Measurements from ENCODE around the gene FXYD5.
A peak's percentile ranks its signal among the peaks of the same experiment; 100 is the strongest.
"Not testable (repeated sequence)": the region's sequence is repeated elsewhere in the genome, so short reads cannot be mapped to it uniquely, and the experiment has no call there.

The FXYD5 gene

DNA sequence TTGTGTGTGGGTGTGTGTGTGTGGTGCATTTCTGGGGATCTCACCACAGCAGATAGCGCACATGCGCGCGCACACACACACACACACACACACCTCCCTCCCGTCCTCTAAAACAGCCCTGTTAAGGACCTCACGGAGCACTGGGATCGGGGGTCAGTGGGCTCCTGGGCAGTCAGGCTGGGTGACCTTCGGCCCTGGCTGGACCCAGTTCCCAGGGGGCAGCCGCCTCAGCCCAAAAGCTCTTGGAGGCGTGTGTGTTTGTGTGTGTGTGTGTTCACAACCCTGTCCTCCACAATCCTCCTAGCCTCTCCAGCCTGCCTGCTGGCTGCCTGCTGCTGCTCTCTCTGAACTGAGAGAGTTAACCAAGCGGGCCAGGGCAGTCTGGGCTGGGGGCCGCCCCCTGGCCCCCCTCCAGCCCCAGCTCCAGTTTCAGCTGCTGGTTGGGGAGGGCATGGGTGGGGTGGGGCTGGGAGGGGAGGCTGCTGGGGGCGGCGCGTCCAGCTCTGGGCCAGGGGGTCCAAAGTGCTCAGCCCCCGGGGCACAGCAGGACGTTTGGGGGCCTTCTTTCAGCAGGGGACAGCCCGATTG lies 16.1 kb upstream of the FXYD5 start, which contains the start of gene FXYD1:
Gene FXYD1 (plus strand): TSS at position 520 of the 588 bp plus-strand sequence. CDS start 1,256 bp downstream, outside the sequence.
- DNase-seq = no peak

DNA sequence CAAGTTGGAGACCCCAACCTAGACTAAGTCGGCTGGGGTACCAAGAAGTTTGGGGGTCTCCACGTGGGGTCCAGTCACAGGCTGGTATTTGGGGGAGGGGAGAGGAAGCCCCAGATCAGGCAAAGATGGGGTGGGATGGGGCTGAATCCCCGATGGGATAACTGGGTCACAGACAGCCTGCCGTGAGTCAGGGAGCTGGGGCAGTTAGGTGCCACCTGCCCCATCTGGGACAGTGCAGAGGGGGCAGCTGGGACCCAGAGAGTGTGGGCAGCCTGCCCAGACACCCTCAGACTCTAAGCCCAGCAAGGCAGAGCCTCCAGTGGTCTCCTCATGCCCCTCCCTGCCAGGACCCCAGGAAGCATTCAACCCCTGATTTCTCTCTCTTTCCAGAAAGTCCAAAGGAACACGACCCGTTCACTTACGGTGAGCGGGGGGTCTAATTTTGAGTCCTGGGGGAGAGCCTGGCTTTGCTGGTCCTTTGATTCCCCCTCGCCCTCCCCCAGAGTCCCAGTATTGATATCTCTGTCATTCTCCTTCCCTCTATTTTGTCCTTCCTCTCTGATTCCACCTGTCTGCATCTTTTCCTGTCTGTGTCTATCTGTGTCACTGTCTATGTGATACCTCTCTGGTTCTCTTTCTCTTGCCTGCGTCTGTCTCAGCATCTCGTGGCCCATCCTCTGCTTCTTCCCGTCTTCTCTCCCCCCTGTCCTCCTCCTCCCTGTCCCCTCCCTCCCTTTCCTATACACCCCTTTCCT lies 14.2 kb upstream of the FXYD5 start:
- DNase-seq = no peak

DNA sequence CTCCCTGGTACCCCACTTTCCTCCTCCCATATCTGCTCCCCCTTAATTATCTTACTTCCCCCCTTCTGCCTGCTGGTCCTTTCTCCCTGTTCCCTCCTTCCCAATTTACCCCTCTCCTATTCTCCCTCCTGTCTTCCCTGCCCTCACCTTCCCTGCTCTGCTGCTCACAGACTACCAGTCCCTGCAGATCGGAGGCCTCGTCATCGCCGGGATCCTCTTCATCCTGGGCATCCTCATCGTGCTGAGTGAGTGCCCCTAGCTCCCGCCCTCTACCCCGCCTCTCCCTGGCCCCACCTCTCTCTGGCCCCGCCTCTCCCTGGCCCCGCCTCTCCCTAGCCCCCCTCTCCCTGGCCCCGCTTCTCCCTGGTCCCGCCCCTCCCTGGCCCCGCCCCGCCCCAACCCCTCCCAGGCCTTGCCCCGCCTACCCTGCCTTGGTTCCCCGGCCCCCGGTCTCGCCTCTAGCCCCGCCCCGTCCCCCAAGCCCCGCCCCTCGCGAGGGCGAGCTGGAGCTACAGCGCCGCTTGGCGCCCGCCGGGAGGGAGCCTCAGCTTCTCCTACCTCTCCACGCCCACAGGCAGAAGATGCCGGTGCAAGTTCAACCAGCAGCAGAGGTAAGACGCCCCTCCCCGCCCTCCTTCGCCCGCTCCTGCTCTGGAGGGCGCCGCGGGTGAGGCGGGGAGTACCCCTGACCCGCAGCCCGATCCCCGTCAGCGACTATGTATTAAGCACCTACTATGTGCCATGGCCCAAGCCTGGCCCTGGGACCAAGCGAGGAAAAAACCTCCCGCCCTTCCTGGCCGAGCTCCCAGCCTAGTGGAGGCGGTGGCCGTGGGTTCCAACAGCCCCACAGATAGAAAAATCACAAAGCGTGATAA lies 13.3 kb upstream of the FXYD5 start:
- DNase-seq = peak; percentile 96

DNA sequence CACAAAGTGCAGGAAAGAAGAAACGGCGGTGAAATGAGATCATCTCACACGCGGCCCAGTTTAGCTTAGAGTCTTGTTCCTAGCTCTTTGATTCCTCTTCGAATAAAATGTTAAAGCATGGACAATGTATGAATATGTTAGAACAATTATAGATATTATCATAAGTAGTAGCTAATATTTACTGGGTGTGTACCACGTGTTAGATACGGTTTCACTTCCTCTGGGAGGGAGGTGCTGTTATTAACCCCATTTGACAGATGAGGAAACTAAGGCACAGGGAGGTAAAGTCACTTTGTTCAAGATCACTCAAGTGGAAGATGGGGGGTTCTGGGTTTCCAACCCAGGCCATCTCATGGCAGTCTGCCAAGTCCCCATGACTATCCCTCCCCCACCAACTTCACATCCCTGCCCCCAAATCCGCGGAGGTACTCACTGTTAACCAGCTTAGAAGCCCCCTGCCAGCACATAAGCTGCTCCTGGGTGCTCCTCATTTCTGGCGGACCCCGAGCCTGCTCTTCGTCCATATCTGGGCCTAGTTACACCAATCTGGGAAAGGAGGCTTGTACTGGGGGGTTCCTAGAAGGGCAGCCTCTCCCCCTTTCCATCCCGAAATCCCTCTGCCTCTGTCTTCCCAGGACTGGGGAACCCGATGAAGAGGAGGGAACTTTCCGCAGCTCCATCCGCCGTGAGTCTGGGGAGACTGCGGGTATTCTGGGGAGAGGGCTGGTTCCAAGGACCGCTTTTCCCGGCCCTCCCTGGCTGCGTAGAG lies 12.5 kb upstream of the FXYD5 start:
- DNase-seq = peak; percentile 64

DNA sequence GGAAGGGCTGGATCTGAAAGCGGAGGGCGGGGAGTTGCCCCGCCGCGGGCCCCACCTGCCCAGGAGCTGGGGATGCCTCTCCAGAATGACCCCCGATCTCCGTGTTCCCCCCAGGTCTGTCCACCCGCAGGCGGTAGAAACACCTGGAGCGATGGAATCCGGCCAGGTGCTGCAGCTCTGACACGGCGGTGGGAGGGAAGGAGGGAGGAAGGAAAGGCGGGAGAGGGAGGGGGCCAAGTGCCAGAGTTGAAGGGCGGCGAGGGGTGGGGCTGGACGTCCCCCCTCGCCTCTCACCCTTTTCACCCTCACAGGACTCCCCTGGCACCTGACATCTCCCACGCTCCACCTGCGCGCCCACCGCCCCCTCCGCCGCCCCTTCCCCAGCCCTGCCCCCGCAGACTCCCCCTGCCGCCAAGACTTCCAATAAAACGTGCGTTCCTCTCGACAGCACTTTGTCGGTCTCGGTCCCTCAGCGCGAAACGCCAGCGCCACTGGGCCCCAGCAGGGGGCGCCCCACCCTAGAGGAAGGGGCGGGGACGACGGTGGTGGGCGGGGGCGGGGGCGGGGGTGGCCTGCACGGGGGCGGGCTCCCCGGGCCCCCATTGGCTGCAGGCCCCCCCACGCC lies 11.8 kb upstream of the FXYD5 start:
- DNase-seq = peak; percentile 81

DNA sequence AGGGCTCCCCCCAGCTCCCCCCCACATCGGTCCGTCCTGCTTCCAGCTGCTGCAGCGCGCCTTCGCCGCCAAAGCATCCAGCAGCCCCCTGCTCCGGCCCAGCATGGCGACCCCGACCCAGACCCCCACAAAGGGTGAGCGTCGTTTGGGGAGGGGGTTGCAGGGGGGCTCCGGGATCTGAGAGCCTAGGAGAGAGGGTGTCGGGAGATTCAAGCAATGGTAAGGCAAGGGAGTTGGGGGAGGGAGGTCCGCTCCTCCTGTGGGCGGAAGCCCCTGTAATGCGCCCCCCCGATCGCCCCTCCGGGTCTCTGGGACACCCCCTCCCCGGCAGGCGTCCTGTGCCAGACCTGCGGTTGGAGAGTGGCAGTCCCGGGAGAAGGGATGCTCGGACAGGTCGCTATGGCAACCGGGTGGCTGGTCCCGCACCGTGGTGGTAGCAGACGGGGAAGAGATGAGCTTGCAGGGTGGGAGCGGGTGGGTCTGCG lies 11.3 kb upstream of the FXYD5 start, which contains the start of gene FXYD7:
Gene FXYD7 (plus strand): TSS at position 25 of the 485 bp plus-strand sequence. CDS start 79 bp downstream, at position 104.
- DNase-seq = no peak

DNA sequence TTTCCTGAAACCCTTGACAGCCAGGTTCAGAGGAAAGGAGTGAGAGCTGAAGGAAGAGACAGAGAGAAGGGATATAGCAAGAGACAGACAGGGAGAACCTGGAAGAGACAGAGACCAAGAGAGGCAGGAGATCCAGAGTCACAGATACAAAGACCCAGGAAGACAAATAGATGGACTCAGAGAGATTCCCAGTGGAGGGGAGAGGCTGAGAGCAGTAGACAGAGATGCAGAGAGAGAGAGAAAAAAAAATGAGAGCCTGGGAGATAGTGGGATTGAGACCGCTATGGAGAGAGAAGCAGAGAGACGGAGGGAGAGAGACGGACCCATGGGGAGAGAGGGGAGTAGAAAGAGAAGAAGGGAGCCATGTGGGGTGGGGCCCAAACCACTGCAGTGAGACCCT lies 10.7 kb upstream of the FXYD5 start:
- DNase-seq = no peak

DNA sequence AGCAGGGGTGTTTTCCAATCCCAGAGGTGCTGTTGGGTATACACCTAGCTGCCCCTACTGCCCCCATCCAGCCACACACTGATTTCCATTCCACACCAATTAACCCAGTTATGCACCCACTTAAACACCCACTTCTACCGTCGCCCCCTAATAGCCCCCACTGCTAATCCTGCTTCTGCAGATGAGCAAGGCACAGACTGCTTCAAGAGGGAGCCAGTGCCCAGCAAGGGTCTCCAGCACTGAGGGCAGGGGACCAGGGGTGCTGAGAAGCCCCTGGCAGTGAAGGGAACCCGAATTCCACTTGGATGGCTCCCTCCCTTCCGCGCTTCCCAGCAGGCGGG lies 10.3 kb upstream of the FXYD5 start:
- DNase-seq = no peak

DNA sequence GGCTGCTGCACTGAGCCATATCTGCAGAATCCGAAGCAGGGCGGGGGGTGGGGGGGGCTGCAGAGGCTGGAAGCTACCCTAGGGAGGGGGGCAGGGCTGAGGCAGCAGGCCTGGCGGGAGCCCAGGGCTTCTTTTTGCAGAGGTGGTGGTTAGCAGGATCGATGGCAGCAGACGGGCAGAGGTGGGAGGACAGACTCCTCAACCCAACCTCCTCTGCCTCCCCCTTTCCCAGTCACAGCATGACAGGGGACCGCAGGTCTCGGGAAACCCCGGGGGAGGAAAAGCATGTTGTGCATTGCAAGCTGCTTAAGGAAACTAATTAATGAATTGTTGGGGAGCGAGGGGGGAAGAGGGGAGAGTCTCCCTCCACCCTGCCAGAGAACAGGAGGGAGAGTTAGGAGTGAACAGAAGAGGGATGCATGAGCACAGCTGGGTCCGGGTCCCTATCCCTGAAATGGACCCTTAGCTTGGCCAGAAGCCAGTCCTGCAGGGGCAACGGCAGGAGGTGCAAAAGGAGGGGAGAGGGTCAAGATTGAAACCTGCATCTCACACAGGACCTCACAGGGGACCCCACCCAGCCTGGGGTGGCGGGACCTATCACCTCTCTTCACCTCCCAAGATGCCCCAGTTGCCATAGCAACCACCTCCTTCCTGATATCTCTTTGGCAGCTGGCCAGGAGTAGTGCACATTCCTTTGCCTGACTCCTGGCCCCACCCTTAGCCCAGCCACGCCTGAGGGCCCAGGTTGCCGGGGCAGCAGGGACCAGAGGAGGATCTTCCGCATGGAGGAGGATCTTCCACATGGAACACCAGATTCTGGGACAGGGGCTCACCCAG lies 9.7 kb upstream of the FXYD5 start:
- peak; percentile 67 for DNase-seq

DNA sequence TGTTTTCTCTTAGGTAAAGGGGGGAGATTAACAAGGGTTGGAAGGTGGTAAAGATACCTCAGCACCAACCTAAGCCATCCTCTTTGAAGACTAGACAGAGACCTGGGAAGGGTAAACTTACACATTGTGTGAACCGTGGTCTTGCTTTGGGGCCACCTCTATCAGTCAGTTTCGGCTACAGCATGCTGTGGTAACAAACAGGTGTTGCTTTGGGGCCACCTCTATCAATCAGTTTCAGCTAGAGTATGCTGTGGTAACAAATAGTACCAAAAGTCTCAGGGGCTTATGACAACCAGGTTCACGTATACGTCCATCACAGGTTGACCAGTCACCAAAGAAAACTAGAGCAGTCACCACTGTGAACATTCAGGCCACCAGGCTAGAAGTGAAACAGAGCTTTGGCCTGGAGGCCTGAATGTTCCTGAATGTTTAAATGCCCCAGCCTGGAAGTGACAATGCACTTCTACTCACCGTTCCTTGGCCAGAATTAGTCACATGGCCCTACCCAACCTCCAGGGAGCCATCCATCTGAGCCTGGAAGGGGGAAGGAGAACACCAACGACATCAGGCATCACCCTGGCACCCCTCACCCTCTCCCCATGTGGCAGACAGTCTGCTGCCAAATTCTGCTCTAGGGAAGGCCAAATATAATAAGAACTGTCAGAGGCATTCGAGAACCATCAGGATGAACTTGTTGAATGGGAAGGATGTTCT lies 7.6 kb upstream of the FXYD5 start:
- DNase-seq = no peak

DNA sequence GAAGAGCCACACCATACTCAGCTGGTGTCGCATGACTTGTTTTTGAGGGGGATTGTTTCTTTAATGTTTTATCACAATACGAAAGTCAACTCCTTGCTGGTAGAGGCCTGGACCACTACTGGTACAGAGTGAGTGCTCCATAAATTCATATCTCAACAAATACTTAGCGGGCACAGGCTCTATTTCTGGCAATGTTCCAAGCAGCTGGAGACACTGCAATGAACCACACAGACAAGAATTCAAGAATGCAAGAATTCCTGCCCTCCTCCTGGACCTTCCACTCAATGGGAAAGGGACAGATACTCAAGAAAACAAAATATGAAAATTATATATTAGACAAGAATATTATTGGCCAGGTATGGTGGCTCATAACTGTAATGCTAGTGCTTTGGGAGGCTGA lies 5.1 kb upstream of the FXYD5 start:
- DNase-seq = no peak

DNA sequence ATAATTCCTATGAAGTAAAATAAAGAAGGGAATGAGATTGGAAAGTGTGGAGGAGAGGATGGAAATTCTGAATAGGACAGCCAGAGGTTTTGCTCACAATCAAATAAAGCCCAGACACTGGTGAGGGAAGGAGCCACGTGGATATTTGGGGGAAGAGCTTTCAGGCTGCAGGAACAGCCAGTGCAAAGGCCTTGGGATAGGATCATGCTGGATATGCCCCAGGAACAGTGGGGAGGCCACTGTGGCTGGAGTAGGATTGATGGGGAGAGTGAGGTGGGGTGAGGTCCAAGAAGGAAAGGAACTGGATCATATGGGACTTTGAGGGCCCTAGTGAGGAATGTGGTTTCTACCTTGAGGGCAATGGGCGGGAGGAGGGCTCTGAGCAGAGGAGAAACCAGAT lies 4.1 kb upstream of the FXYD5 start:
- no peak for DNase-seq

DNA sequence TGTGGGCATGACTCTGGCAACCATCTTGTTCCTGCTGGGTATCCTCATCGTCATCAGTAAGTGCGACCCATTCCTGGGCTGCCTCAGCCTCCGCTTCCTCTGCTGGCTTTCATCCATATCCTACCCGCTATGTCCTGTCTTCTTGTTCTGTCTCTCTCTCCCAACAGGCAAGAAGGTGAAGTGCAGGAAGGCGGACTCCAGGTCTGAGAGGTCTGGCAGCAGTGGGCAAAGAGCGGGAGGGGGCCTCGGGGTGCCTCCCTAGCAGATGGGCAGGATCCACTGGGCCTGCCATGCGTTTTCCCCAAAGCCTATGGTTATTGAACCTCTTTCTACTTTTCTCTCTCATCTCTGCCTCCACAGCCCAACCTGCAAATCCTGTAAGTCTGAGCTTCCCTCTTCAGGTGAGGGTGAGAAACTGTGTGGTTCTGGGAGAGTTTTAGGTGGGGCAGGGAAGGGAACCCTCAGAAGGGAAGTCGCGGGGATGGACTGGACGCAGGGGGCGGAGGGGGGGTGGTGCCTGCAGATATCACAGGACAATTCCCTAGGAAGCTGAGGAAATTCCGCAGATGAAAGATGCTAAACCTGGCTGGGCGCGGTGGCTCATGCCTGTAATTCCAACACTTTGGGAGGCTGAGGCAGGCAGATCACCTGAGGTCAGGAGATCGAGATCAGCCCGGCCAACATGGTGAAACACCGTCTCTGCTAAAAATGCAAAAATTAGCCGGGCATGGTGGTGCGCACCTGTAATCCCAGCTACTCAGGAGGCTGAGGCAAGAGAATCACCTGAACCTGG lies 3.1 kb upstream of the FXYD5 start:
- DNase-seq = no peak

DNA sequence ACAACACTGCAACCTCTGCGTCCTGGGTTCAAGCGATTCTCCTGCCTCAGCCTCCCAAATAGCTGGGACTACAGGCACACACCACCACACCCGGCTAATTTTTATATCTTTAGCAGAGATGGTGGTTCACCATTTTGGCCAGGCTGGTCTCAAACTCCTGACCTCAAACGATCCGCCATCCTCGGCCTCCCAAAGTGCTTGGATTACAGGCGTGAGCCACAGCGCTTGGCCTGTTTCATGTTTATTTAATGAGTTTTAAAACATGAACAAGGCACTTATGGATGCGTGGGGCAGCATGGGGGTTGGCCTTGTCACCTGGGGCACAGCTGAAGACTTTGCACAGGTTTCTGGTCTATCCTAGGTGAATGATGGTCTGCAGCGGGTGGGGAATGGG lies 1.4 kb upstream of the FXYD5 start:
- not testable (repeated sequence) for DNase-seq

DNA sequence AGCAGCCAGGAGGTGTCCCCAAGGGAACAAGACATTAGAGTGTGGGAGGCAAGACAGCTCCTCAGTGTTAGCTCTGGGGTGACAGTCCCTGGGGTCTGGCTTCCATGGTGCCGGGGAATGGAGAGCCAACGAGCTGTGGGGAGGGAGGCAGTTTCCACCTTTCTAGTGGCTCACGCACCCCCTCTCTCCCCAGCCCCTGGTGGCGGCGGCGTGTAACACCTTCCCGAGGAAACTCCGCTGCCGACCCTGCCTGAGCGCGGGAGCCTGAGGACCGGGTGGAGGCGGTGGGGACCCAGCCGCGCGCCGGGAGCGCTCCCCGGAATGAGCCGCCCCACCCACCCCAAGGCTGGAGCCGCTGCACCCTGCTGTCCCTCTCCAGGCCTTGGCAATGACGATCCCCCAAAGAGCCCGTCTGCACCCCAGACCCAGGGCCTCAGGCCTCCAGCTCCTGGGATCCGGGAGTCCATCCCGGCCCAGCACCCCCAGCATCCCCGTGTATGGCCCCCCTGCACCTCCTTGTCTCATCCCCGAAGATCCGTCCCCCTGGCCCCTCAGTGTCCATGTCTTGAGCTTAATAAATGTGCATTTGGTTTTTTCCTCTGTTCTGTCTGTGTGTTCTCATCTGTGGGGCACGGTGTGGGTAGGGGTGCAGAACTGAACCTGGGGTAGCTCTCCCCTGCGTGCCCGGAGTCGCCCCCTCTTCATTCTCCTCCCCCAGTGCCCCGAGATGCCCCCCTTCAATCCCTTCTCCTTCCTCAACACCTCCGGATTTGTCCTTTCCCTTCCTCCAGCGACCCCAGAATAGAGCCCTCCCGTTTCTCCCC lies 622 bp upstream of the FXYD5 start:
- DNase-seq = peak; percentile 85

DNA sequence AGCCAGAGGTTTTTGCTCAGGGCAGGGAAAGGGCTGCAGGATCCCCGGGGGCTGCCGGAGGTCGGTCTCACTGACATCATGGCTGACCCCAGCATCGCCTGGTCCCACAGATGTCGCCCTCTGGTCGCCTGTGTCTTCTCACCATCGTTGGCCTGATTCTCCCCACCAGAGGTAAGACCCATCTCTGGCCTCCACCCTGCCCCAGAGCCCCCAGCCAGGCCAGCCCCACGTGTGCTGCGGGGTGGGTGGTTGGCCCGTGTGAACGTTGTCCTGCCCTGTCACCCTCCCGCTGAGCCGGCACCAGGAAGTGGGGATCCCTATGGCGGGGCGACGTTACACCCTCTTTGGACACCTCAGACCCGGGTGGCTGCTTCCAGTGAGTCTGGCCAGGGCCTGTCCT lies 906 bp downstream of the FXYD5 start:
- DNase-seq = peak; percentile 49

DNA sequence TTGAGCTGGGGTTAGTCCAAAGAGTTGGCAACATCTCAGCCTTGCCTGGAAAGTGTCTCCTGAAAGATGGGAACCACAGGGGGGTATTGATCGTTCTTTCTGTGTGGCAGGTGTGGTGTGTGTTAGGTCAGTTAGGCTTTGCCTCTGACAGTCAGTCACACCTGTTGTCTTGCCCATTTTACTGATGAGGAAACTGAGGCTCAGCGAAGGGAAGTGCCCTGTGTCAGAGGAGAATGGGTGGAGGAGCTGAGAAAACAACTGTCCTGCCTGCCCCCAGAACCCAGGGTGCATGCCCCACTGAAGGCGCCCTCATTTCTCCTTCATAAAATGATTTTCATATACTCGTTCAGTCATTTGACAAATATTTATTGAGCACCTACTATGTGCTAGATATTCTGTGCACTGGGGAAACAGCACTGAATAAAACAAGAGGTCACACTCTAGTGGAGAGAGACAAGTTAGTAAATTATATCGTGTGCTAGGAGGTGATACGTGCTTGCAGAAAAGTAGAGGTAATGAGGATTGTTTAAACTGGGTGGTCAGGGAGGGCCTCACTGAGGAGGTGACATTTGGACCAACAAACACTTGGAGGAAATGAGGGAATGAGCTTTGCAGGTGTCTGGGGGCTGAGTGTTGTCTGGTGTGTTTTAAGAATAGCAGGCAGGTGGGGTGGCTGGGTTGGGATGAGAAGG lies 1.6 kb downstream of the FXYD5 start:
- DNase-seq = no peak

DNA sequence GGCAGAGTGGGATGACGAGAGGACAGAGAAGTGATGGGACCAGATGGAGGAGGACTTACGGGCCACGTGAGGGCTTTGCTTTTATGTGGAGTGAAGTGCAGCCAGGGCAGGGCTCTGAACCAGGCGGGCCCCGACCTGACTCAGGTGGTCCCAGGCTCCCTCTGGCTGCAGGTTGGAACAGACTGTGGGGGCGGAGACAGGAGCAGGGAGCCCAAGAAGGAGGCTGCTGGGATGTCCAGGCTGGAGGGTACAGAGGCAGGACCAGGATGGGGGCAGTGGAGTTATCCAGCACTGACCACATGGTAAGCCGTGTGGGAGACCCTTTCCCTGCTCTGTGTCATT lies 2.1 kb downstream of the FXYD5 start:
- no peak for DNase-seq
